H1 (cell line): Measurements from ENCODE around the gene NECTIN1.

Experiments
- CEBPB ChIP-seq: IDR thresholded peaks from 2 replicates; pipeline ENCODE4 v1.6.1; 2012; ENCODE audit warnings: low read depth, low read length
- EP300 ChIP-seq, 2 experiments: IDR thresholded peaks; 1 replicate in 1 of 2; 2 replicates in 1 of 2; pipeline ENCODE4 v1.6.1; 2011 to 2012; ENCODE audit warnings: low read depth in 2 of 2, low read length in 2 of 2, mild to moderate bottlenecking in 2 of 2, borderline replicate concordance in 1 of 2, inconsistent platforms in 1 of 2, moderate library complexity in 1 of 2
- EZH2 ChIP-seq: fragments of 200-600 bp; sonication (generic); IDR thresholded peaks from 2 replicates; pipeline ENCODE4 v1.7.1; 2012; ENCODE audit warnings: low read depth, mild to moderate bottlenecking, moderate library complexity, low read length, inconsistent platforms; ENCODE audit not compliant: severe bottlenecking
- JUN ChIP-seq: IDR thresholded peaks from 2 replicates; pipeline ENCODE4 v1.6.1; 2011; ENCODE audit warnings: low read depth, mild to moderate bottlenecking, improper control_type of control experiment, low read length
- PHF8 ChIP-seq: fragments of 200-600 bp; sonication (generic); conservative IDR thresholded peaks from 2 replicates; pipeline ENCODE4 v1.7.1; 2012; ENCODE audit warnings: low read depth, mild to moderate bottlenecking, inconsistent platforms, low read length, moderate library complexity
- POLR2A ChIP-seq, 2 experiments: IDR thresholded peaks; 1 replicate in 1 of 2; 2 replicates in 1 of 2; pipeline ENCODE4 v1.6.1; 2011; ENCODE audit warnings: low read depth in 2 of 2, low read length in 2 of 2, mild to moderate bottlenecking in 2 of 2; ENCODE audit errors: control extremely low read depth in 1 of 2
- RBBP5 ChIP-seq: IDR thresholded peaks from 2 replicates; pipeline ENCODE4 v1.7.1; 2012; ENCODE audit warnings: low read depth, mild to moderate bottlenecking, inconsistent platforms, low read length, moderate library complexity, borderline replicate concordance
- RXRA ChIP-seq: IDR thresholded peaks from 2 replicates; pipeline ENCODE4 v1.6.1; 2011; ENCODE audit warnings: low read depth, mild to moderate bottlenecking, low read length, moderate library complexity; ENCODE audit not compliant: insufficient read depth
- SIN3A ChIP-seq, 2 experiments: IDR thresholded peaks in 1 of 2; conservative IDR thresholded peaks in 1 of 2; 2 replicates each; pipeline ENCODE4 v1.6.1; 2011 to 2012; ENCODE audit warnings: low read length in 2 of 2, improper control_type of control experiment in 1 of 2, low read depth in 1 of 2, mild to moderate bottlenecking in 1 of 2
- TF ChIP-seq, protein P1 (sequence below), 3 experiments: IDR thresholded peaks; 1 replicate in 2 of 3; 2 replicates in 1 of 3; pipeline versions ENCODE4 v1.5.1 to v1.6.1; 2011; ENCODE audit warnings: low read length in 3 of 3, mild to moderate bottlenecking in 3 of 3, inconsistent platforms in 2 of 3, low read depth in 1 of 3, moderate library complexity in 1 of 3; ENCODE audit not compliant: insufficient read depth in 1 of 3; ENCODE audit errors: control extremely low read depth in 1 of 3
- TF ChIP-seq, protein P2 (sequence below): IDR thresholded peaks from 2 replicates; pipeline ENCODE4 v1.6.1; 2011; ENCODE audit warnings: low read length, improper control_type of control experiment
- TF ChIP-seq, protein P3 (sequence below): IDR thresholded peaks from 2 replicates; pipeline ENCODE4 v1.6.1; 2012; ENCODE audit warnings: inconsistent platforms

DNA sequence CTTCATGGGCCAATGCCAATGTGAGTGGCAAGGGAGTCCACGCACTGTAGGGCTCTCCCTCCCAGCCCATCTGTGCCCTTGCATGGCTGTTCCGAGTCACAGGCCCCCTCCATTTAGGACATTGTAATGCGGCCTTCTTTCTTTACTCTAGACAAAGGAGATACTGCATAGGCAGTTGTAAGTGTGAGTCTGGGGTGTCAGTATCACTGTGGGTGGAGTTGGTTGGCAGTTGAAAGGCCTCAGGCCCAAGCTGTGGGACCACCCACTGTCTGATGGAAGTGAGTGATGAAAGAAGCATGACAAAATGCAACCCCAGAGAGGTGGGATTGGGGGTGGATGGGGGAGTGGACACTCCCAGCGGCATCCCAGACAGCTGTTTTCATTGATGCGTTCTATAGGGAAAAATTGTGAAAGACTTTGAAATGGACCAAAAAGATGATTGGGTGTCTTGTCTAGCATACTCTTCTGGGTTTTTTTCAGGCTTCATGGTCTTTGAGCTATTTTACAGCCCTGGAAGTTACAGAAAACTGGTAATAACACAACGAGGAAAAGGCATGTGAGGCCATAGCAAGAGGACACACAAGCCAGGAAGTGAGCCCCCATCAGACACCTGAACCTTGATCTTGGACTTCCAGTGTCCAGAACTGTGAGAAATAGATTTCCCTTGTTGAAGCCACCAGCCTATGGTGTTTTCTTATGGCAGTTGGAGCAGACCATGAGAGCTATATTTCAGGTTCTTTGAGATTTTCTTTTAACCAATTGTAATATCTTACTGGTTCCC, 114.6 kb downstream of the NECTIN1 start:
- TF ChIP-seq, protein P1, sequence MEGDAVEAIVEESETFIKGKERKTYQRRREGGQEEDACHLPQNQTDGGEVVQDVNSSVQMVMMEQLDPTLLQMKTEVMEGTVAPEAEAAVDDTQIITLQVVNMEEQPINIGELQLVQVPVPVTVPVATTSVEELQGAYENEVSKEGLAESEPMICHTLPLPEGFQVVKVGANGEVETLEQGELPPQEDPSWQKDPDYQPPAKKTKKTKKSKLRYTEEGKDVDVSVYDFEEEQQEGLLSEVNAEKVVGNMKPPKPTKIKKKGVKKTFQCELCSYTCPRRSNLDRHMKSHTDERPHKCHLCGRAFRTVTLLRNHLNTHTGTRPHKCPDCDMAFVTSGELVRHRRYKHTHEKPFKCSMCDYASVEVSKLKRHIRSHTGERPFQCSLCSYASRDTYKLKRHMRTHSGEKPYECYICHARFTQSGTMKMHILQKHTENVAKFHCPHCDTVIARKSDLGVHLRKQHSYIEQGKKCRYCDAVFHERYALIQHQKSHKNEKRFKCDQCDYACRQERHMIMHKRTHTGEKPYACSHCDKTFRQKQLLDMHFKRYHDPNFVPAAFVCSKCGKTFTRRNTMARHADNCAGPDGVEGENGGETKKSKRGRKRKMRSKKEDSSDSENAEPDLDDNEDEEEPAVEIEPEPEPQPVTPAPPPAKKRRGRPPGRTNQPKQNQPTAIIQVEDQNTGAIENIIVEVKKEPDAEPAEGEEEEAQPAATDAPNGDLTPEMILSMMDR (IDR thresholded peaks at IDR 0.05; ENCODE audit: control extremely low read depth in 1 of 3, insufficient read depth in 1 of 3, low read depth in 1 of 3, low read length in 3 of 3): no peak
- TF ChIP-seq EP300 (IDR thresholded peaks at IDR 0.05; ENCODE audit: borderline replicate concordance in 1 of 2, low read depth in 2 of 2, low read length in 2 of 2) (no peak), CEBPB (no peak), EZH2 (no peak), RBBP5 (no peak), JUN (no peak), SIN3A (conservative IDR thresholded peaks at IDR 0.05 in 1 of 2, IDR thresholded peaks at IDR 0.05 in 1 of 2; ENCODE audit: low read depth in 1 of 2, low read length in 2 of 2) (no peak), POLR2A (IDR thresholded peaks at IDR 0.05; ENCODE audit: control extremely low read depth in 1 of 2, low read depth in 2 of 2, low read length in 2 of 2) (no peak), PHF8 (no peak), RXRA (no peak)
- TF ChIP-seq, protein P2, sequence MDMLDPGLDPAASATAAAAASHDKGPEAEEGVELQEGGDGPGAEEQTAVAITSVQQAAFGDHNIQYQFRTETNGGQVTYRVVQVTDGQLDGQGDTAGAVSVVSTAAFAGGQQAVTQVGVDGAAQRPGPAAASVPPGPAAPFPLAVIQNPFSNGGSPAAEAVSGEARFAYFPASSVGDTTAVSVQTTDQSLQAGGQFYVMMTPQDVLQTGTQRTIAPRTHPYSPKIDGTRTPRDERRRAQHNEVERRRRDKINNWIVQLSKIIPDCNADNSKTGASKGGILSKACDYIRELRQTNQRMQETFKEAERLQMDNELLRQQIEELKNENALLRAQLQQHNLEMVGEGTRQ: no peak
- TF ChIP-seq, protein P3, sequence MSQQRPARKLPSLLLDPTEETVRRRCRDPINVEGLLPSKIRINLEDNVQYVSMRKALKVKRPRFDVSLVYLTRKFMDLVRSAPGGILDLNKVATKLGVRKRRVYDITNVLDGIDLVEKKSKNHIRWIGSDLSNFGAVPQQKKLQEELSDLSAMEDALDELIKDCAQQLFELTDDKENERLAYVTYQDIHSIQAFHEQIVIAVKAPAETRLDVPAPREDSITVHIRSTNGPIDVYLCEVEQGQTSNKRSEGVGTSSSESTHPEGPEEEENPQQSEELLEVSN: no peak
